Glutamatergic neuron (in vitro differentiated cells): ENCODE results near the gene AFAP1. TPM values are rescaled to one million over a fixed set of nuclear protein-coding genes. Genes with fewer than 3 reads are reported as not detected.

Experiments
- DNase-seq: peaks from one replicate; pipeline ENCODE4 v3.0.0; 2022
- H3K27ac Mint-ChIP-seq: one replicate; pipeline ENCODE4 v1.8.0; 2020; ENCODE audit warnings: mild to moderate bottlenecking, mixed read lengths, inconsistent platforms; ENCODE audit not compliant: unreplicated experiment
- H3K27me3 Mint-ChIP-seq: one replicate; pipeline ENCODE4 v1.8.0; 2020; ENCODE audit warnings: mild to moderate bottlenecking, moderate library complexity, mixed read lengths, inconsistent platforms; ENCODE audit not compliant: unreplicated experiment
- H3K36me3 Mint-ChIP-seq: one replicate; pipeline ENCODE4 v1.8.0; 2020; ENCODE audit warnings: mild to moderate bottlenecking, mixed read lengths, inconsistent platforms; ENCODE audit not compliant: unreplicated experiment
- H3K4me1 Mint-ChIP-seq: one replicate; pipeline ENCODE4 v1.8.0; 2020; ENCODE audit warnings: mild to moderate bottlenecking, low read depth, mixed read lengths, inconsistent platforms; ENCODE audit not compliant: unreplicated experiment
- H3K4me3 Mint-ChIP-seq: one replicate; pipeline ENCODE4 v1.8.0; 2020; ENCODE audit warnings: mild to moderate bottlenecking, mixed read lengths, inconsistent platforms; ENCODE audit not compliant: unreplicated experiment
- H3K9me3 Mint-ChIP-seq: one replicate; pipeline ENCODE4 v1.8.0; 2020; ENCODE audit warnings: mild to moderate bottlenecking, moderate library complexity, mixed read lengths, inconsistent platforms; ENCODE audit not compliant: unreplicated experiment
- total RNA-seq: library from RNA; stranded (reverse); fragmentation: NEBNext Ultra II Directional; extraction: Animal tissue kit (Norgen Biotek cat#: 25700); gene quantifications from one replicate; pipeline ENCODE4 v1.2.1, GENCODE V29; 2021; ENCODE audit not compliant: unreplicated experiment
- TF ChIP-seq, protein P1 (sequence below): fragments of 200-600 bp; sonication (generic); IDR thresholded peaks from one replicate; pipeline ENCODE4 v1.5.0; 2021; ENCODE audit not compliant: partially characterized antibody, unreplicated experiment

The AFAP1 gene
- total RNA-seq, 1 donor from 2014 or later = 528 TPM

DNA sequence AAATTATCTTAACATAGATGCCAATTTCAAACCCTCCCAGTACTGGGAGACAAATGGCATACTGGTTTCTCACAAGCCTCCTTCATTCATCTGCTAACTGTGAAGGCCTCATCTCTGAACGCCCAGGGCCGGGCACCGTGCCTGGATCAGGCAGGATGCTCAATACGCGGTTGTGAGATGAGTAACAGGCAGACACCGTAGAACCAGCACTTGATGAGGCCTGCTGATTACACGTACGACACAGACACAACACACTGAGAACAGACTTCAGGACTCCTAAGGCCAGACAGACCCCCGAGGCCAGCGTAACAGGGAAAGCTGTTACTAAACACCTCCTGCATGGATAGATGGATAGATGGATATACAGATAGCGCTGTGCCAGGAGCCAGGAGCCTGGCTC, 154.6 kb downstream of the AFAP1 start:
- Mint-ChIP-seq H3K9me3 (peaks cover 49% of the 10 kb centered on the region), H3K4me3 (no peak overlapping the region), H3K36me3 (peaks cover 13% of the 10 kb centered on the region), H3K4me1 (peaks cover 44% of the 10 kb centered on the region), H3K27me3 (peaks cover 50% of the 10 kb centered on the region), H3K27ac (peak overlapping the region; percentile 57)
- DNase-seq = no peak
- TF ChIP-seq, protein P1, sequence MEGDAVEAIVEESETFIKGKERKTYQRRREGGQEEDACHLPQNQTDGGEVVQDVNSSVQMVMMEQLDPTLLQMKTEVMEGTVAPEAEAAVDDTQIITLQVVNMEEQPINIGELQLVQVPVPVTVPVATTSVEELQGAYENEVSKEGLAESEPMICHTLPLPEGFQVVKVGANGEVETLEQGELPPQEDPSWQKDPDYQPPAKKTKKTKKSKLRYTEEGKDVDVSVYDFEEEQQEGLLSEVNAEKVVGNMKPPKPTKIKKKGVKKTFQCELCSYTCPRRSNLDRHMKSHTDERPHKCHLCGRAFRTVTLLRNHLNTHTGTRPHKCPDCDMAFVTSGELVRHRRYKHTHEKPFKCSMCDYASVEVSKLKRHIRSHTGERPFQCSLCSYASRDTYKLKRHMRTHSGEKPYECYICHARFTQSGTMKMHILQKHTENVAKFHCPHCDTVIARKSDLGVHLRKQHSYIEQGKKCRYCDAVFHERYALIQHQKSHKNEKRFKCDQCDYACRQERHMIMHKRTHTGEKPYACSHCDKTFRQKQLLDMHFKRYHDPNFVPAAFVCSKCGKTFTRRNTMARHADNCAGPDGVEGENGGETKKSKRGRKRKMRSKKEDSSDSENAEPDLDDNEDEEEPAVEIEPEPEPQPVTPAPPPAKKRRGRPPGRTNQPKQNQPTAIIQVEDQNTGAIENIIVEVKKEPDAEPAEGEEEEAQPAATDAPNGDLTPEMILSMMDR = no peak

DNA sequence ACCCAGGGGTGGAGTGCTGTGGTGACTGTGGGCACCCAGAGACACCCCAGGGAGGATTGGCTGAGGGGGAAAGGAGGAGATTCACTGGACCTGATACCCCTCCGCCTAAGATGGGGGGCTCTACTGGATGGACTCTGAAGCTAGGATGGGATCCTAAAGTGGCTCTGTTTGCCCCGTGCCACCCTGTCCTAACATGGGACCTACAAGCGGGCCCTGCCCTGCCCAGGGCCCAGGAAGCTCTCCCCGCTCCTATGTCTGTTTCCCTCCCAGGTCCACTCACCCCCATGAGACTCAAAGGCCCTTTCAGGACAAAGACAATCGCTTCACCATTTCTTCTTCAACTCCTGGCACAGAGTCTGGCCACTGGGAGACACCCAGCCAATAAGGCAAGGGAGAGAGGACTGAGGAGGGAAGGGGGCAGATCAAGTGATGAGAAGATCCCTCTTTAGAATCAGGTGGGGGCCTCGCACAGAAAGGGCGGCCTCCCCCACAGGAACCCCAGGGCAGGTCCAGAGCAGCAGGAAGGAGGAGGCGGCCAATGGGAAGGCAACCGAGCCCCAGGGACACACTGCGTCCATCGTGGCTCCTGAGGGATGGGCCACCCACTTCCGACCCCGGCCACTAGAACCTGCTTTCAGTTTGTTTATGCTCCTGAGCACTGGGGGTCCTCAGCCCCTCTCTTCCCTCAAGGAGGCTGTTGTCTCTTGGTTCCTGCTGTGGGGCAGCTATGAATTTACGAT, 155.4 kb downstream of the AFAP1 start:
- peaks cover 50% of the 10 kb centered on the region for H3K9me3 Mint-ChIP-seq
- peaks cover 13% of the 10 kb centered on the region for H3K36me3 Mint-ChIP-seq
- peaks cover 46% of the 10 kb centered on the region for H3K27me3 Mint-ChIP-seq
- no peak for DNase-seq
- TF ChIP-seq, protein P1 = no peak
- H3K4me3 Mint-ChIP-seq = no peak overlapping the region
- peak overlapping the region; percentile 70 for H3K27ac Mint-ChIP-seq
- peaks cover 44% of the 10 kb centered on the region for H3K4me1 Mint-ChIP-seq

DNA sequence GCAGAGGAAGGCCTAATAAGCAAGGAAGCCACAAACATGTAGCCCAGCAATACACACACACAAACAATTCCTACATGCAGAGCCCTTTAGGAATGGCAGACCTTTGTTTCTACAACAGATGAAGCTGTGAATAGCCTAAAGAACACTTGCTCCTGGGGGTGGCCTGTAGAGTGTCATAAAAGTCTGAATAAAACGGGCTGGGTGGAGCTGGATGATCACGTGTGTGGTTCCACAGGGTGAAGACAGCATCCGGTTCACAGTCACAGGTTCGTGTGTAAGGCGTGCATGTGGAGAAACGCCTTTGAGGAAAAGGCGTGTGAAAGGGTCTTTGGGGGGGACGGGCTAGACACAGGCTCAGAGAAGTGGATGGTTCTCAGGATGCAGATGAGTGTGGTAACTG, 156.1 kb downstream of the AFAP1 start:
- Mint-ChIP-seq H3K4me3 (no peak overlapping the region), H3K36me3 (peaks cover 13% of the 10 kb centered on the region), H3K27me3 (peaks cover 42% of the 10 kb centered on the region), H3K9me3 (peaks cover 48% of the 10 kb centered on the region), H3K27ac (peak overlapping the region; percentile 76), H3K4me1 (peaks cover 45% of the 10 kb centered on the region)
- no peak for DNase-seq
- TF ChIP-seq, protein P1 = no peak

DNA sequence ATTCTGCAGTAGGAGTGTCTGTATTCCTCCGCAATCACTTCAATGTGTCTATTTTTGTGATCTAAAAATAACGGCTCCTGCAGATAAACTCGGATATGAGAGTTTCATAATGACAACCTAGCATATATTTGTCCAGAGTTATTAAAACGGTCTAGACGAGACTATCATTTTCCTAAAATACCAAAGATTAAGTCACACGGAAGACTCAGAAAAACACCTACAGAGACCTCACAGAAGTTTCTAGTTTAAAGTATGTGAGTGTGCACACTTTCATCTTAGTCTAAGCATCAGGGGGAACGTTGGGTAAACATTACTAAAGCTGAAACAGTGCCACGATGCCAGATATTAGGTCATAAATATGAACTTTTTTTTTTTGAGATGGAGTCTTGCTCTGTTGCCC, 156.9 kb downstream of the AFAP1 start:
- H3K36me3 Mint-ChIP-seq = peaks cover 13% of the 10 kb centered on the region

DNA sequence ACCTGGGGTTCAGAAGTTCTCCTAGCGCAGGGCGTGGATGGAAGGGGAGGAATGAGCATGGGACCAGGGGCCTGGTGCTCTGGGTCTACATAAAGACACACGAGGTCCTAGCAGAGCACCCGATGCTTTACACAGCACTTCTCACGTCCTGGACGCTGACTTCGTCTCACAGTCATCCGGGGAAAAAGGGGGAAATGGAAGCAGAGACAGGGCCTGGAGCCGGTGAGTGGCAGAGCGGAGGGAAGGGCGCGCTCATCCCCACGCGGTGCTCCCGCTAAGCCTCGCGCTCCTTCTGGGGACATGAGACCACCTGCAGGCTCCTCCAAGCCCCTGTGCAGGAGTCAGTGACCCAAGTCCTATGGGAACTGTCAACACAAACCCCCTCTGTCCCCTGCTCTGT, 157.7 kb downstream of the AFAP1 start:
- TF ChIP-seq, protein P1 = no peak
- Mint-ChIP-seq H3K27ac (peak overlapping the region; percentile 66), H3K9me3 (peaks cover 58% of the 10 kb centered on the region), H3K27me3 (peaks cover 49% of the 10 kb centered on the region), H3K4me3 (no peak overlapping the region), H3K4me1 (peaks cover 55% of the 10 kb centered on the region), H3K36me3 (peaks cover 15% of the 10 kb centered on the region)
- DNase-seq = no peak

More for the DNA sequence above, 156.9 kb downstream of the AFAP1 start:
- Mint-ChIP-seq H3K9me3 (peaks cover 55% of the 10 kb centered on the region), H3K27ac (peak overlapping the region; percentile 76), H3K4me3 (peak overlapping the region; percentile 12), H3K4me1 (peaks cover 53% of the 10 kb centered on the region), H3K27me3 (peaks cover 50% of the 10 kb centered on the region)
- TF ChIP-seq, protein P1 = no peak
- no peak for DNase-seq
